Common myeloid progenitor, CD34-positive (primary cell): ENCODE measurements around the gene PRKAR2A.
A peak's percentile ranks its signal among the peaks of the same experiment; 100 is the strongest.
"Not testable (repeated sequence)": the region's sequence is repeated elsewhere in the genome, so short reads cannot be mapped to it uniquely, and the experiment has no call there.

Source experiments
- CTCF ChIA-PET: fragments of 350-600 bp; sonication (Branson Sonifier 250); formaldehyde crosslinking; loops from one replicate; lab custom pipeline; 2021; ENCODE audit warnings: antibody characterized with exemption; lab: Charles Lee
- POLR2A ChIA-PET: fragments of 350-600 bp; sonication (Branson Sonifier 250); formaldehyde crosslinking; loops from one replicate; lab custom pipeline; 2021; ENCODE audit warnings: antibody characterized with exemption; lab: Charles Lee
- DNase-seq, 3 donors: peaks; one replicate each; pipeline versions ENCODE4 v3.0.0 to v3.0.0-alpha.2; 2013
- H3K27ac ChIP-seq, 2 experiments: 1 replicate in 1 of 2; 2 replicates in 1 of 2; pipeline ENCODE4 v1.7.0; 2013; ENCODE audit warnings: inconsistent platforms in 2 of 2, low read length in 2 of 2, mild to moderate bottlenecking in 2 of 2, low read depth in 1 of 2, moderate library complexity in 1 of 2; ENCODE audit not compliant: severe bottlenecking in 2 of 2, insufficient read depth in 1 of 2, poor library complexity in 1 of 2
- H3K27me3 ChIP-seq, 5 experiments: replicated peaks in 2 of 5; 1 replicate in 3 of 5; 2 replicates in 2 of 5; pipeline versions ENCODE4 v1.6.1 to v1.7.0; 2013; ENCODE audit warnings: low read length in 4 of 5, mild to moderate bottlenecking in 2 of 5, moderate library complexity in 2 of 5, inconsistent platforms in 1 of 5; ENCODE audit not compliant: insufficient read depth in 5 of 5, control insufficient read depth in 4 of 5
- H3K36me3 ChIP-seq, 4 experiments: 1 replicate in 2 of 4; 2 replicates in 2 of 4; pipeline versions ENCODE4 v1.6.1 to v1.7.0; 2013; ENCODE audit warnings: low read length in 3 of 4, control low read depth in 1 of 4, mild to moderate bottlenecking in 1 of 4; ENCODE audit not compliant: control insufficient read depth in 4 of 4, insufficient read depth in 4 of 4
- H3K4me1 ChIP-seq, 4 experiments: 1 replicate in 3 of 4; 2 replicates in 1 of 4; pipeline versions ENCODE4 v1.6.1 to v1.7.1; 2013; ENCODE audit warnings: low read length in 3 of 4, mild to moderate bottlenecking in 3 of 4, control low read depth in 1 of 4, inconsistent platforms in 1 of 4, moderate library complexity in 1 of 4; ENCODE audit not compliant: control insufficient read depth in 4 of 4, insufficient read depth in 4 of 4; ENCODE audit errors: control extremely low read depth in 1 of 4
- H3K4me3 ChIP-seq, 7 experiments: 1 replicate in 4 of 7; 2 replicates in 3 of 7; pipeline versions ENCODE4 v1.5.1 to v1.7.0; 2013; ENCODE audit warnings: mild to moderate bottlenecking in 7 of 7, low read length in 6 of 7, moderate library complexity in 6 of 7, inconsistent platforms in 2 of 7, low read depth in 2 of 7, control low read depth in 1 of 7; ENCODE audit not compliant: insufficient read depth in 4 of 7, control insufficient read depth in 1 of 7; ENCODE audit errors: extremely low read depth in 1 of 7
- H3K9me3 ChIP-seq, 5 experiments: 1 replicate in 4 of 5; 2 replicates in 1 of 5; pipeline versions ENCODE4 v1.6.1 to v1.7.1; 2013; ENCODE audit warnings: low read length in 4 of 5, mild to moderate bottlenecking in 2 of 5, inconsistent platforms in 1 of 5, low read depth in 1 of 5, moderate library complexity in 1 of 5; ENCODE audit not compliant: control insufficient read depth in 4 of 5, insufficient read depth in 2 of 5; ENCODE audit errors: control extremely low read depth in 1 of 5
- WGBS: methylation state at CpG from one replicate; pipeline ENCODE4 v1.1.5; 2013; ENCODE audit not compliant: insufficient coverage; 5-methylcytosine and 5-hydroxymethylcytosine counted together

Gene PRKAR2A

GRCh38 chr3:48800831-48801230, 46.8 kb downstream of the PRKAR2A start:
- H3K36me3 ChIP-seq, H3K27ac ChIP-seq, H3K4me3 ChIP-seq, H3K4me1 ChIP-seq, DNase-seq, H3K27me3 ChIP-seq, H3K9me3 ChIP-seq, POLR2A ChIA-PET: not testable (repeated sequence)
- WGBS: 99% methylated on average over 10 of the region's 12 CpGs
- CTCF ChIA-PET: interaction anchor here (1.0 kb wide), 1 partner anchor 132 kb away, joined by 3 read pairs; no protein-coding TSS in a partner anchor

GRCh38 chr3:48798998-48799397, 48.7 kb downstream of the PRKAR2A start:
- no peak overlapping the region for H3K4me3 ChIP-seq
- no peaks in the 10 kb centered on the region for H3K9me3 ChIP-seq
- 100% methylated on average over 1 of the region's 1 CpG for WGBS
- POLR2A ChIA-PET: no interaction called here
- no peak overlapping the region for H3K27ac ChIP-seq
- no peaks in the 10 kb centered on the region for H3K36me3 ChIP-seq
- CTCF ChIA-PET: no interaction called here
- no peaks in the 10 kb centered on the region for H3K4me1 ChIP-seq
- H3K27me3 ChIP-seq: no peaks in the 10 kb centered on the region
- no peak for DNase-seq

GRCh38 chr3:48797626-48798025, 50.0 kb downstream of the PRKAR2A start:
- POLR2A ChIA-PET: no interaction called here
- Histone ChIP-seq H3K9me3 (no peaks in the 10 kb centered on the region), H3K27me3 (no peaks in the 10 kb centered on the region), H3K36me3 (peaks cover 0 to 6% (median 2%) of the 10 kb centered on the region in 4 experiments), H3K4me1 (no peaks in the 10 kb centered on the region), H3K4me3 (no peak overlapping the region), H3K27ac (no peak overlapping the region)
- 100% methylated on average over 1 of the region's 2 CpGs for WGBS
- DNase-seq: no peak
- CTCF ChIA-PET: no interaction called here

- Histone ChIP-seq H3K36me3 (peaks cover 0 to 6% (median 2%) of the 10 kb centered on the region in 4 experiments), H3K4me3 (no peak overlapping the region), H3K4me1 (no peaks in the 10 kb centered on the region), H3K9me3 (no peaks in the 10 kb centered on the region), H3K27me3 (no peaks in the 10 kb centered on the region), H3K27ac (no peak overlapping the region)
- DNase-seq: no peak
- WGBS: 94% methylated on average over 4 of the region's 7 CpGs
- ChIA-PET CTCF (no interaction called here), POLR2A (no interaction called here)
Measured at GRCh38 chr3:48795997-48796732, 51.5 kb downstream of the PRKAR2A start.

GRCh38 chr3:48793484-48793883, 54.2 kb downstream of the PRKAR2A start:
- CTCF ChIA-PET, POLR2A ChIA-PET: not testable (repeated sequence)

GRCh38 chr3:48789665-48790064, 58.0 kb downstream of the PRKAR2A start:
- CTCF ChIA-PET: no interaction called here
- H3K27me3 ChIP-seq: no peaks in the 10 kb centered on the region
- H3K27ac ChIP-seq: no peak overlapping the region
- peaks cover 0 to 8% (median 6%) of the 10 kb centered on the region in 4 experiments for H3K36me3 ChIP-seq
- no peak overlapping the region for H3K4me3 ChIP-seq
- H3K4me1 ChIP-seq: peaks cover 0 to 4% (median 0%) of the 10 kb centered on the region in 4 experiments
- DNase-seq: no peak
- POLR2A ChIA-PET: no interaction called here
- WGBS: 97% methylated on average over 2 of the region's 3 CpGs
- H3K9me3 ChIP-seq: peaks cover 0 to 1% (median 0%) of the 10 kb centered on the region in 5 experiments

More at GRCh38 chr3:48793484-48793883, 54.2 kb downstream of the PRKAR2A start:
- not testable (repeated sequence) for H3K4me1 ChIP-seq, H3K36me3 ChIP-seq, H3K27ac ChIP-seq, H3K4me3 ChIP-seq, H3K27me3 ChIP-seq, DNase-seq, H3K9me3 ChIP-seq
- WGBS: 80% methylated on average over 1 of the region's 2 CpGs

GRCh38 chr3:48788544-48789162, 59.0 kb downstream of the PRKAR2A start:
- no peak overlapping the region for H3K4me3 ChIP-seq
- CTCF ChIA-PET: interaction anchor here (1.1 kb wide), 1 partner anchor 67 kb away, joined by 3 read pairs; no protein-coding TSS in a partner anchor
- POLR2A ChIA-PET: no interaction called here
- 36% methylated on average over 1 of the region's 1 CpG for WGBS
- H3K9me3 ChIP-seq: peaks cover 0 to 1% (median 0%) of the 10 kb centered on the region in 5 experiments
- peak in 2 of 3 donors; percentile 13 to 21 for DNase-seq
- peaks cover 0 to 8% (median 5%) of the 10 kb centered on the region in 4 experiments for H3K36me3 ChIP-seq
- H3K4me1 ChIP-seq: peaks cover 0 to 4% (median 0%) of the 10 kb centered on the region in 4 experiments
- H3K27ac ChIP-seq: no peak overlapping the region
- H3K27me3 ChIP-seq: no peaks in the 10 kb centered on the region
